HepG2 (cell line): ENCODE results near the gene SERTAD1. TPM values are rescaled to one million over a fixed set of nuclear protein-coding genes. Genes with fewer than 3 reads are reported as not detected.

Experiments used
- AGO2 ChIP-seq: fragments of 200-400 bp; formaldehyde crosslinking; optimal IDR thresholded peaks from 2 replicates; pipeline ENCODE3; 2017; ENCODE audit warnings: mild to moderate bottlenecking, low read depth, low read length, moderate library complexity
- BCL6 ChIP-seq: IDR thresholded peaks from 2 replicates; pipeline ENCODE4 v1.6.1; 2016; ENCODE audit warnings: missing genetic modification reagents, missing compliant biosample characterization
- CREB1 ChIP-seq, 2 experiments: fragments of 450-650 bp in 1 of 2; IDR thresholded peaks; 2 replicates each; pipeline ENCODE4 v1.6.1; 2016 to 2017; ENCODE audit warnings: control low read depth in 1 of 2, mild to moderate bottlenecking in 1 of 2, missing compliant biosample characterization in 1 of 2, missing genetic modification characterization in 1 of 2
- FOXA1 ChIP-seq, 2 experiments: fragments of 450-650 bp in 1 of 2; sonication (generic) in 1 of 2; formaldehyde crosslinking in 1 of 2; IDR thresholded peaks; 2 replicates each; pipeline versions ENCODE4 v1.4.0 to v1.6.1; 2016 to 2020; ENCODE audit warnings: missing genetic modification reagents in 1 of 2
- HNF4A ChIP-seq: sonication (generic); formaldehyde crosslinking; IDR thresholded peaks from 2 replicates; pipeline ENCODE4 v1.4.0; 2020; ENCODE audit warnings: missing genetic modification reagents
- KLF11 ChIP-seq: IDR thresholded peaks from 2 replicates; pipeline ENCODE4 v1.6.1; 2016; ENCODE audit warnings: missing compliant biosample characterization
- KMT2A ChIP-seq: sonication (generic); formaldehyde crosslinking; IDR thresholded peaks from 2 replicates; pipeline ENCODE4 v1.4.0; 2020; ENCODE audit warnings: missing genetic modification reagents
- NCOR1 ChIP-seq: fragments of 200-600 bp; sonication (generic); IDR thresholded peaks from 2 replicates; pipeline ENCODE4 v1.7.0; 2017; ENCODE audit warnings: antibody characterized with exemption, low read length, borderline replicate concordance
- NFKB2 ChIP-seq: sonication (generic); formaldehyde crosslinking; IDR thresholded peaks from 2 replicates; pipeline ENCODE4 v1.4.0; 2020; ENCODE audit warnings: missing genetic modification reagents, borderline replicate concordance
- NRL ChIP-seq: sonication (generic); formaldehyde crosslinking; IDR thresholded peaks from 2 replicates; pipeline ENCODE4 v1.5.0; 2020; ENCODE audit warnings: missing genetic modification reagents, mild to moderate bottlenecking, moderate library complexity, borderline replicate concordance
- PAWR ChIP-seq: sonication (generic); formaldehyde crosslinking; IDR thresholded peaks from 2 replicates; pipeline ENCODE4 v1.4.0; 2020; ENCODE audit warnings: missing genetic modification reagents, mild to moderate bottlenecking, borderline replicate concordance
- PLRG1 ChIP-seq: fragments of 450-650 bp; conservative IDR thresholded peaks from 2 replicates; pipeline ENCODE4 v1.6.1; 2016
- ZNF205 ChIP-seq: IDR thresholded peaks from 2 replicates; pipeline ENCODE4 v1.6.1; 2018; ENCODE audit warnings: missing biosample characterization, missing genetic modification reagents
- ZNF251 ChIP-seq: sonication (generic); formaldehyde crosslinking; IDR thresholded peaks from 2 replicates; pipeline ENCODE4 v1.9.0; 2021; ENCODE audit warnings: mild to moderate bottlenecking, missing genetic modification reagents
- ZNF331 ChIP-seq: sonication (generic); formaldehyde crosslinking; IDR thresholded peaks from 2 replicates; pipeline ENCODE4 v1.4.0; 2020; ENCODE audit warnings: missing genetic modification reagents
- ZNF354B ChIP-seq: sonication (generic); formaldehyde crosslinking; IDR thresholded peaks from 2 replicates; pipeline ENCODE4 v1.8.0; 2022; ENCODE audit warnings: mild to moderate bottlenecking, missing genetic modification reagents
- ZNF432 ChIP-seq: sonication (generic); formaldehyde crosslinking; IDR thresholded peaks from 2 replicates; pipeline ENCODE4 v1.5.0; 2020; ENCODE audit warnings: missing genetic modification reagents, mild to moderate bottlenecking, borderline replicate concordance
- ZNF550 ChIP-seq: sonication (generic); formaldehyde crosslinking; IDR thresholded peaks from 2 replicates; pipeline ENCODE4 v1.4.0; 2020; ENCODE audit warnings: mild to moderate bottlenecking, missing genetic modification reagents, borderline replicate concordance
- ZNF552 ChIP-seq: sonication (generic); formaldehyde crosslinking; IDR thresholded peaks from 2 replicates; pipeline ENCODE4 v1.9.0; 2022; ENCODE audit warnings: missing genetic modification reagents, mild to moderate bottlenecking, borderline replicate concordance
- ZNF75D ChIP-seq: sonication (generic); formaldehyde crosslinking; IDR thresholded peaks from 2 replicates; pipeline ENCODE4 v1.8.1; 2023; ENCODE audit warnings: missing genetic modification reagents, mild to moderate bottlenecking, borderline replicate concordance
- polyA plus RNA-seq, 8 experiments: library from polyadenylated mRNA; depleted of rRNA in 3 of 8; stranded (reverse) in 7 of 8; unstranded in 1 of 8; fragments of >200 nt; fragmentation: Illumina TruSeq in 4 of 8; extraction: Trizol in 4 of 8; gene quantifications; 2 replicates each; pipeline versions ENCODE4 v1.2.1 to v1.2.3, GENCODE V29; 2011 to 2016; ENCODE audit warnings: low read depth in 4 of 8, missing spikeins in 1 of 8, mixed read lengths in 1 of 8; ENCODE audit not compliant: insufficient read depth in 1 of 8
- total RNA-seq, 5 experiments: library from RNA; depleted of rRNA; stranded (reverse); fragments of >200 nt; fragmentation: Illumina TruSeq; extraction: Trizol; gene quantifications; 2 replicates each; pipeline ENCODE4 v1.2.3, GENCODE V29; 2016; ENCODE audit warnings: low read depth in 1 of 5
- TF ChIP-seq, protein P1 (sequence below), 2 experiments: fragments of 450-650 bp in 1 of 2; sonication (generic) in 1 of 2; formaldehyde crosslinking; IDR thresholded peaks; 2 replicates each; pipeline versions ENCODE4 v1.5.0 to v1.8.0; 2020 to 2022; ENCODE audit warnings: mild to moderate bottlenecking in 1 of 2, missing genetic modification reagents in 1 of 2
- TF ChIP-seq, protein P2 (sequence below): sonication (generic); formaldehyde crosslinking; IDR thresholded peaks from 2 replicates; pipeline ENCODE4 v1.8.0; 2022; ENCODE audit warnings: missing genetic modification reagents, mild to moderate bottlenecking, inconsistent platforms, borderline replicate concordance
- TF ChIP-seq, protein P3 (sequence below), 2 experiments: IDR thresholded peaks; 2 replicates each; pipeline ENCODE4 v1.6.1; 2011 to 2012; ENCODE audit warnings: low read length in 2 of 2, borderline replicate concordance in 1 of 2, low read depth in 1 of 2, mild to moderate bottlenecking in 1 of 2, moderate library complexity in 1 of 2
- TF ChIP-seq, protein P4 (sequence below): sonication (generic); formaldehyde crosslinking; IDR thresholded peaks from 2 replicates; pipeline ENCODE4 v1.4.0; 2020; ENCODE audit warnings: low read depth, mild to moderate bottlenecking, missing genetic modification reagents

Gene SERTAD1
- total and polyA plus RNA-seq, 2 of the 13 experiments (the other 11 are each of a cell fraction or from before 2014, with no cell fraction given): 4.3 to 4.5 TPM

DNA sequence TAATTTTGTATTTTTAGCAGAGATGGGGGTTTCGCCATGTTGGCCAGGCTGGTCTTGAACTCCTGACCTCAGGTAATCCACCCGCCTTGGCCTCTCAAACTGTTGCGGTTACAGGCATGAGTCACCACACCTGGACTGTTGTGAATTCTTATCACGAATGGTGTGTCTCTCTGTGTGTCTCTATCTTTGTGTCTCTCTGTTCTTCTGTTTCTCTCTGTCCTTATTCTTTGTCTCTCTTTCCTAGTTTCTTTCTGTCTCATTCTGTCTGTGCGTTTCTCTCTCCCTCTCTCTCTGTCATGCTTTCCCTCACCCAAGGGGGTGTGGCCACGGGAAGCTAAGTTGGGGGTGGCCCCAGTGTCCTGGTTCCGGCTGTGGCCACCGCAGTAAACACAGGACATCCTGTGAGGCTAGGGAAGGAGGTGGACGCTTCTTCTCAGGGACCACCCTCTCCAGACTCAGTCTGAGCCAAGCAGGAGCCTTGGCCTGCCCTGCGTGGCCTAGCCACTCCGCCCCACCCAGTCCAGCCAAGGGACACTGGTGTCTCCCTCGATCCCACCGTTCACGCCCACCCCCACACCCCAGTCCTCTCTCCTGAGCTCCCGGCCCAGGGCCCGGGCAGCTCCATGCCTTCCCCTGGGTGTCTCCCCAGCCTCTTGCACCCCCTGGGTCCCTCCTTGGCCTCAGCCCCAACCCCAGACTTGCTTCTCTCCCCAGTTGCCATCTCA, 8.7 kb downstream of the SERTAD1 start (continued):
- TF ChIP-seq ZNF331 (CRISPR knock-in tag) (0 out of 2 replicates have a peak, but pooled peaks have one; percentile 21), NCOR1 (no peak), ZNF75D (CRISPR knock-in tag) (no peak), FOXA1 (IDR thresholded peaks at IDR 0.05) (no peak), FOXA1 (CRISPR knock-in tag; IDR thresholded peaks at IDR 0.05) (peak; percentile 67), ZNF251 (CRISPR knock-in tag) (no peak), ZNF432 (no peak), ZNF552 (no peak), BCL6 (CRISPR knock-in tag) (0 out of 2 replicates have a peak, but pooled peaks have one; percentile 13), PAWR (CRISPR knock-in tag) (no peak), ZNF550 (CRISPR knock-in tag) (no peak), KLF11 (CRISPR knock-in tag) (no peak), PLRG1 (no peak), CREB1 (IDR thresholded peaks at IDR 0.05) (no peak), CREB1 (CRISPR knock-in tag; IDR thresholded peaks at IDR 0.05) (no peak), AGO2 (no peak), KMT2A (CRISPR knock-in tag) (no peak), ZNF205 (CRISPR knock-in tag) (no peak), ZNF354B (CRISPR knock-in tag) (no peak), HNF4A (CRISPR knock-in tag) (no peak), NRL (no peak), NFKB2 (CRISPR knock-in tag) (peak; percentile 37; the same call in 1 of the 2 replicates)
- TF ChIP-seq, protein P1, sequence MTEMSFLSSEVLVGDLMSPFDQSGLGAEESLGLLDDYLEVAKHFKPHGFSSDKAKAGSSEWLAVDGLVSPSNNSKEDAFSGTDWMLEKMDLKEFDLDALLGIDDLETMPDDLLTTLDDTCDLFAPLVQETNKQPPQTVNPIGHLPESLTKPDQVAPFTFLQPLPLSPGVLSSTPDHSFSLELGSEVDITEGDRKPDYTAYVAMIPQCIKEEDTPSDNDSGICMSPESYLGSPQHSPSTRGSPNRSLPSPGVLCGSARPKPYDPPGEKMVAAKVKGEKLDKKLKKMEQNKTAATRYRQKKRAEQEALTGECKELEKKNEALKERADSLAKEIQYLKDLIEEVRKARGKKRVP (CRISPR knock-in tag; IDR thresholded peaks at IDR 0.05): no peak
- TF ChIP-seq, protein P2, sequence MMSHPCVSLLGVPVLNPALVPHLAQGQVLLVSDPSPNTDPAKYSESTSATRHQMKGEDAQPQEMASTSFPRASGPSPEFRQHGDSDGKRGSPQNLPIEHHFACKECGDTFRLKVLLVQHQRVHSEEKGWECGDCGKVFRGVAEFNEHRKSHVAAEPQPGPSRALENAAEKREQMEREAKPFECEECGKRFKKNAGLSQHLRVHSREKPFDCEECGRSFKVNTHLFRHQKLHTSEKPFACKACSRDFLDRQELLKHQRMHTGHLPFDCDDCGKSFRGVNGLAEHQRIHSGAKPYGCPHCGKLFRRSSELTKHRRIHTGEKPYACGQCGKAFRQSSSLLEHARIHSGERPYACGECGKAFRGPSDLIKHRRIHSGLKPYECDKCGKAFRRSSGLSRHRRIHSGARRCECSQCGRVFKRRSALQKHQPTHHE: no peak
- TF ChIP-seq, protein P3, sequence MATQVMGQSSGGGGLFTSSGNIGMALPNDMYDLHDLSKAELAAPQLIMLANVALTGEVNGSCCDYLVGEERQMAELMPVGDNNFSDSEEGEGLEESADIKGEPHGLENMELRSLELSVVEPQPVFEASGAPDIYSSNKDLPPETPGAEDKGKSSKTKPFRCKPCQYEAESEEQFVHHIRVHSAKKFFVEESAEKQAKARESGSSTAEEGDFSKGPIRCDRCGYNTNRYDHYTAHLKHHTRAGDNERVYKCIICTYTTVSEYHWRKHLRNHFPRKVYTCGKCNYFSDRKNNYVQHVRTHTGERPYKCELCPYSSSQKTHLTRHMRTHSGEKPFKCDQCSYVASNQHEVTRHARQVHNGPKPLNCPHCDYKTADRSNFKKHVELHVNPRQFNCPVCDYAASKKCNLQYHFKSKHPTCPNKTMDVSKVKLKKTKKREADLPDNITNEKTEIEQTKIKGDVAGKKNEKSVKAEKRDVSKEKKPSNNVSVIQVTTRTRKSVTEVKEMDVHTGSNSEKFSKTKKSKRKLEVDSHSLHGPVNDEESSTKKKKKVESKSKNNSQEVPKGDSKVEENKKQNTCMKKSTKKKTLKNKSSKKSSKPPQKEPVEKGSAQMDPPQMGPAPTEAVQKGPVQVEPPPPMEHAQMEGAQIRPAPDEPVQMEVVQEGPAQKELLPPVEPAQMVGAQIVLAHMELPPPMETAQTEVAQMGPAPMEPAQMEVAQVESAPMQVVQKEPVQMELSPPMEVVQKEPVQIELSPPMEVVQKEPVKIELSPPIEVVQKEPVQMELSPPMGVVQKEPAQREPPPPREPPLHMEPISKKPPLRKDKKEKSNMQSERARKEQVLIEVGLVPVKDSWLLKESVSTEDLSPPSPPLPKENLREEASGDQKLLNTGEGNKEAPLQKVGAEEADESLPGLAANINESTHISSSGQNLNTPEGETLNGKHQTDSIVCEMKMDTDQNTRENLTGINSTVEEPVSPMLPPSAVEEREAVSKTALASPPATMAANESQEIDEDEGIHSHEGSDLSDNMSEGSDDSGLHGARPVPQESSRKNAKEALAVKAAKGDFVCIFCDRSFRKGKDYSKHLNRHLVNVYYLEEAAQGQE (IDR thresholded peaks at IDR 0.05; ENCODE audit: borderline replicate concordance in 1 of 2, low read depth in 1 of 2, low read length in 2 of 2): no peak
- TF ChIP-seq, protein P4, sequence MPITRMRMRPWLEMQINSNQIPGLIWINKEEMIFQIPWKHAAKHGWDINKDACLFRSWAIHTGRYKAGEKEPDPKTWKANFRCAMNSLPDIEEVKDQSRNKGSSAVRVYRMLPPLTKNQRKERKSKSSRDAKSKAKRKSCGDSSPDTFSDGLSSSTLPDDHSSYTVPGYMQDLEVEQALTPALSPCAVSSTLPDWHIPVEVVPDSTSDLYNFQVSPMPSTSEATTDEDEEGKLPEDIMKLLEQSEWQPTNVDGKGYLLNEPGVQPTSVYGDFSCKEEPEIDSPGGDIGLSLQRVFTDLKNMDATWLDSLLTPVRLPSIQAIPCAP (CRISPR knock-in tag): no peak
